WTC11 (cell line): ENCODE data around the gene SCNN1A. TPM values are rescaled to one million over a fixed set of nuclear protein-coding genes. Genes with fewer than 3 reads are reported as not detected.

Experiments used
- ATAC-seq: fragments of 200-7000 bp; cut with Tn5 transposase; 2 replicates; pipeline ENCODE4 v1.10.0; 2021; ENCODE audit warnings: mild to moderate bottlenecking, moderate library complexity
- CTCF ChIA-PET: fragments of 300-600 bp; sonication (Branson Sonifier 250); formaldehyde crosslinking; loops from one replicate; lab custom pipeline; 2021; ENCODE audit warnings: antibody characterized with exemption; lab: Charles Lee
- POLR2A ChIA-PET: fragments of 350-600 bp; sonication (Branson Sonifier 250); formaldehyde crosslinking; loops from one replicate; lab custom pipeline; 2021; ENCODE audit warnings: antibody characterized with exemption; lab: Charles Lee
- DNase-seq: peaks from one replicate; pipeline ENCODE4 v3.0.0; 2021; ENCODE audit warnings: low spot score
- H3K27ac Mint-ChIP-seq: 2 replicates; pipeline ENCODE4 v1.8.0; 2021; ENCODE audit warnings: mixed read lengths
- H3K27me3 Mint-ChIP-seq: 2 replicates; pipeline ENCODE4 v1.8.0; 2021; ENCODE audit warnings: low read depth, mild to moderate bottlenecking, moderate library complexity, mixed read lengths
- H3K36me3 Mint-ChIP-seq: 2 replicates; pipeline ENCODE4 v1.8.0; 2021; ENCODE audit warnings: mixed read lengths
- H3K4me1 Mint-ChIP-seq: 2 replicates; pipeline ENCODE4 v1.8.0; 2022; ENCODE audit warnings: mixed read lengths
- H3K4me3 Mint-ChIP-seq: 2 replicates; pipeline ENCODE4 v1.8.0; 2021; ENCODE audit warnings: mild to moderate bottlenecking, moderate library complexity, mixed read lengths
- H3K9me3 Mint-ChIP-seq: 2 replicates; pipeline ENCODE4 v1.8.0; 2021; ENCODE audit warnings: mixed read lengths
- EMX1 ChIP-seq: fragments of 250-450 bp; sonication (Bioruptor Pico); IDR thresholded peaks from 2 replicates; pipeline ENCODE4 v1.8.0; 2021; ENCODE audit warnings: mild to moderate bottlenecking
- ETV6 ChIP-seq: sonication (generic); formaldehyde crosslinking; IDR thresholded peaks from 2 replicates; pipeline ENCODE4 v1.8.1; 2022; ENCODE audit warnings: mild to moderate bottlenecking, missing genetic modification reagents
- FOXP1 ChIP-seq: sonication (generic); formaldehyde crosslinking; IDR thresholded peaks from 2 replicates; pipeline ENCODE4 v1.8.0; 2022; ENCODE audit warnings: missing genetic modification reagents, mild to moderate bottlenecking, moderate library complexity, borderline replicate concordance
- MXD4 ChIP-seq: fragments of 250-450 bp; sonication (Bioruptor Pico); IDR thresholded peaks from 2 replicates; pipeline ENCODE4 v1.8.0; 2021; ENCODE audit warnings: mild to moderate bottlenecking, moderate library complexity, borderline replicate concordance
- NFE2L1 ChIP-seq: sonication (generic); formaldehyde crosslinking; IDR thresholded peaks from 2 replicates; pipeline ENCODE4 v1.8.1; 2023; ENCODE audit warnings: missing genetic modification reagents
- RELA ChIP-seq: sonication (generic); formaldehyde crosslinking; IDR thresholded peaks from 2 replicates; pipeline ENCODE4 v1.8.1; 2022; ENCODE audit warnings: missing genetic modification reagents, mild to moderate bottlenecking, borderline replicate concordance
- SOX15 ChIP-seq: fragments of 250-450 bp; sonication (Bioruptor Pico); IDR thresholded peaks from 2 replicates; pipeline ENCODE4 v1.9.0; 2021; ENCODE audit warnings: mild to moderate bottlenecking
- TEAD1 ChIP-seq: sonication (generic); formaldehyde crosslinking; IDR thresholded peaks from 2 replicates; pipeline ENCODE4 v1.8.0; 2022; ENCODE audit warnings: mild to moderate bottlenecking, missing genetic modification reagents
- ZNF121 ChIP-seq: sonication (generic); formaldehyde crosslinking; IDR thresholded peaks from 2 replicates; pipeline ENCODE4 v1.8.0; 2023; ENCODE audit warnings: missing genetic modification reagents
- ZNF416 ChIP-seq: fragments of 250-450 bp; sonication (Bioruptor Pico); IDR thresholded peaks from 2 replicates; pipeline ENCODE4 v1.9.0; 2021; ENCODE audit warnings: mild to moderate bottlenecking, inconsistent platforms
- total RNA-seq: library from RNA; stranded (reverse); gene quantifications from 3 replicates; pipeline ENCODE4 v1.2.3, GENCODE V29; 2021
- TF ChIP-seq, protein P1 (sequence below): sonication (generic); formaldehyde crosslinking; IDR thresholded peaks from 2 replicates; pipeline ENCODE4 v1.8.1; 2022; ENCODE audit warnings: low read depth, mild to moderate bottlenecking, moderate library complexity, missing genetic modification reagents, borderline replicate concordance
- TF ChIP-seq, protein P2 (sequence below): fragments of 250-450 bp; sonication (Bioruptor Pico); IDR thresholded peaks from 2 replicates; pipeline ENCODE4 v1.9.0; 2021; ENCODE audit warnings: mild to moderate bottlenecking, borderline replicate concordance
- TF ChIP-seq, protein P3 (sequence below): sonication (generic); formaldehyde crosslinking; IDR thresholded peaks from 2 replicates; pipeline ENCODE4 v1.8.1; 2023; ENCODE audit warnings: mild to moderate bottlenecking, missing genetic modification reagents
- TF ChIP-seq, protein P4 (sequence below): sonication (generic); formaldehyde crosslinking; IDR thresholded peaks from 2 replicates; pipeline ENCODE4 v1.8.1; 2023; ENCODE audit warnings: mild to moderate bottlenecking, missing genetic modification reagents, borderline replicate concordance
- TF ChIP-seq, protein P5 (sequence below): fragments of 200-600 bp; IDR thresholded peaks from 2 replicates; pipeline ENCODE4 v1.8.0; 2022; ENCODE audit warnings: antibody characterized with exemption
- TF ChIP-seq, protein P6 (sequence below): fragments of 250-450 bp; sonication (Bioruptor Pico); IDR thresholded peaks from 2 replicates; pipeline ENCODE4 v1.9.0; 2021; ENCODE audit warnings: mild to moderate bottlenecking
- TF ChIP-seq, protein P7 (sequence below): sonication (generic); formaldehyde crosslinking; IDR thresholded peaks from 2 replicates; pipeline ENCODE4 v1.8.1; 2022; ENCODE audit warnings: mild to moderate bottlenecking, moderate library complexity, missing genetic modification reagents

SCNN1A gene
- total RNA-seq, 1 experiment from 2014 or later: 100 TPM

DNA sequence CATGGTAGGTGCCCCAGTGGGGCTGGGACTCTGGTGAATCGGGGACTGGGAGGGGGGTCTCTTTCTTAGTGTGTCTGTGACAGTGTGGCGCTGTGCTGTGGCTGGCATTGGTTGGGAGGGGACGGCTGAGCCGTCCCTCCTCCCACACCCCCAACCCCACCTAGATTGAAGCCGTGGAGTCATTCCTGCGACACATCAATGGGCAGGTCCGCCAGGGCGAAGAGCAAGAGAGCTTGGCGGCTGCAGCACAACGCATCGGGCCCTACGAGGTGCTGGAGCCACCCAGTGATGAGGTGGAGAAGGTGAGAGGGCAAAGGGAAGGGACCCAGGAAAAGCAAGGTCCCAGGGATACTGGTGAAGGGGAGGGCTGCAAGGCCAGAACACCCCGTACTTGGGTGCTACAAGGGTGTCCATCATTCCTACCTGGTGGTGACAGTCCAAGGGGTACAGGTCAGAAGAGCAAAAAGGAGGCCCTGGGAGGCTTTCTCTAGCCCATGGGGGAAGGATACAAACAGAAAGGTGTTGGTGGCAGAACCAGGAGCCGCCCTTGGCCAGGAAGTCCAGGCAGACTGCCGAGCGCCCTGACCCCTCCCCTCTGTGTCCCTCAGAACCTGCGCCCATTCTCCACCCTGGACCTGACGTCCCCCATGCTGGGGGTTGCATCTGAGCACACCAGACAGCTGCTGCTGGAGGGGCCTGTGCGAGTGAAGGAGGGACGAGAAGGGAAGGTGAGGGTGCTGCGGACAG, 57.5 kb downstream of the SCNN1A start:
- H3K9me3 Mint-ChIP-seq: no peaks in the 10 kb centered on the region
- peaks cover 37% of the 10 kb centered on the region for H3K4me1 Mint-ChIP-seq
- TF ChIP-seq ETV6 (CRISPR knock-in tag): no peak
- TF ChIP-seq FOXP1 (CRISPR knock-in tag): no peak
- no peak for TF ChIP-seq RELA
- TF ChIP-seq NFE2L1 (CRISPR knock-in tag): no peak
- no peak for TF ChIP-seq ZNF121 (CRISPR knock-in tag)
- TF ChIP-seq MXD4: no peak
- no peak for TF ChIP-seq SOX15 (CRISPR knock-in tag)
- TF ChIP-seq, protein P1, sequence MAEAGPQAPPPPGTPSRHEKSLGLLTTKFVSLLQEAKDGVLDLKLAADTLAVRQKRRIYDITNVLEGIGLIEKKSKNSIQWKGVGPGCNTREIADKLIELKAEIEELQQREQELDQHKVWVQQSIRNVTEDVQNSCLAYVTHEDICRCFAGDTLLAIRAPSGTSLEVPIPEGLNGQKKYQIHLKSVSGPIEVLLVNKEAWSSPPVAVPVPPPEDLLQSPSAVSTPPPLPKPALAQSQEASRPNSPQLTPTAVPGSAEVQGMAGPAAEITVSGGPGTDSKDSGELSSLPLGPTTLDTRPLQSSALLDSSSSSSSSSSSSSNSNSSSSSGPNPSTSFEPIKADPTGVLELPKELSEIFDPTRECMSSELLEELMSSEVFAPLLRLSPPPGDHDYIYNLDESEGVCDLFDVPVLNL: no peak
- TF ChIP-seq, protein P2, sequence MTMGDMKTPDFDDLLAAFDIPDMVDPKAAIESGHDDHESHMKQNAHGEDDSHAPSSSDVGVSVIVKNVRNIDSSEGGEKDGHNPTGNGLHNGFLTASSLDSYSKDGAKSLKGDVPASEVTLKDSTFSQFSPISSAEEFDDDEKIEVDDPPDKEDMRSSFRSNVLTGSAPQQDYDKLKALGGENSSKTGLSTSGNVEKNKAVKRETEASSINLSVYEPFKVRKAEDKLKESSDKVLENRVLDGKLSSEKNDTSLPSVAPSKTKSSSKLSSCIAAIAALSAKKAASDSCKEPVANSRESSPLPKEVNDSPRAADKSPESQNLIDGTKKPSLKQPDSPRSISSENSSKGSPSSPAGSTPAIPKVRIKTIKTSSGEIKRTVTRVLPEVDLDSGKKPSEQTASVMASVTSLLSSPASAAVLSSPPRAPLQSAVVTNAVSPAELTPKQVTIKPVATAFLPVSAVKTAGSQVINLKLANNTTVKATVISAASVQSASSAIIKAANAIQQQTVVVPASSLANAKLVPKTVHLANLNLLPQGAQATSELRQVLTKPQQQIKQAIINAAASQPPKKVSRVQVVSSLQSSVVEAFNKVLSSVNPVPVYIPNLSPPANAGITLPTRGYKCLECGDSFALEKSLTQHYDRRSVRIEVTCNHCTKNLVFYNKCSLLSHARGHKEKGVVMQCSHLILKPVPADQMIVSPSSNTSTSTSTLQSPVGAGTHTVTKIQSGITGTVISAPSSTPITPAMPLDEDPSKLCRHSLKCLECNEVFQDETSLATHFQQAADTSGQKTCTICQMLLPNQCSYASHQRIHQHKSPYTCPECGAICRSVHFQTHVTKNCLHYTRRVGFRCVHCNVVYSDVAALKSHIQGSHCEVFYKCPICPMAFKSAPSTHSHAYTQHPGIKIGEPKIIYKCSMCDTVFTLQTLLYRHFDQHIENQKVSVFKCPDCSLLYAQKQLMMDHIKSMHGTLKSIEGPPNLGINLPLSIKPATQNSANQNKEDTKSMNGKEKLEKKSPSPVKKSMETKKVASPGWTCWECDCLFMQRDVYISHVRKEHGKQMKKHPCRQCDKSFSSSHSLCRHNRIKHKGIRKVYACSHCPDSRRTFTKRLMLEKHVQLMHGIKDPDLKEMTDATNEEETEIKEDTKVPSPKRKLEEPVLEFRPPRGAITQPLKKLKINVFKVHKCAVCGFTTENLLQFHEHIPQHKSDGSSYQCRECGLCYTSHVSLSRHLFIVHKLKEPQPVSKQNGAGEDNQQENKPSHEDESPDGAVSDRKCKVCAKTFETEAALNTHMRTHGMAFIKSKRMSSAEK: no peak
- TF ChIP-seq, protein P3, sequence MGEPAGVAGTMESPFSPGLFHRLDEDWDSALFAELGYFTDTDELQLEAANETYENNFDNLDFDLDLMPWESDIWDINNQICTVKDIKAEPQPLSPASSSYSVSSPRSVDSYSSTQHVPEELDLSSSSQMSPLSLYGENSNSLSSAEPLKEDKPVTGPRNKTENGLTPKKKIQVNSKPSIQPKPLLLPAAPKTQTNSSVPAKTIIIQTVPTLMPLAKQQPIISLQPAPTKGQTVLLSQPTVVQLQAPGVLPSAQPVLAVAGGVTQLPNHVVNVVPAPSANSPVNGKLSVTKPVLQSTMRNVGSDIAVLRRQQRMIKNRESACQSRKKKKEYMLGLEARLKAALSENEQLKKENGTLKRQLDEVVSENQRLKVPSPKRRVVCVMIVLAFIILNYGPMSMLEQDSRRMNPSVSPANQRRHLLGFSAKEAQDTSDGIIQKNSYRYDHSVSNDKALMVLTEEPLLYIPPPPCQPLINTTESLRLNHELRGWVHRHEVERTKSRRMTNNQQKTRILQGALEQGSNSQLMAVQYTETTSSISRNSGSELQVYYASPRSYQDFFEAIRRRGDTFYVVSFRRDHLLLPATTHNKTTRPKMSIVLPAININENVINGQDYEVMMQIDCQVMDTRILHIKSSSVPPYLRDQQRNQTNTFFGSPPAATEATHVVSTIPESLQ: no peak
- TF ChIP-seq, protein P4, sequence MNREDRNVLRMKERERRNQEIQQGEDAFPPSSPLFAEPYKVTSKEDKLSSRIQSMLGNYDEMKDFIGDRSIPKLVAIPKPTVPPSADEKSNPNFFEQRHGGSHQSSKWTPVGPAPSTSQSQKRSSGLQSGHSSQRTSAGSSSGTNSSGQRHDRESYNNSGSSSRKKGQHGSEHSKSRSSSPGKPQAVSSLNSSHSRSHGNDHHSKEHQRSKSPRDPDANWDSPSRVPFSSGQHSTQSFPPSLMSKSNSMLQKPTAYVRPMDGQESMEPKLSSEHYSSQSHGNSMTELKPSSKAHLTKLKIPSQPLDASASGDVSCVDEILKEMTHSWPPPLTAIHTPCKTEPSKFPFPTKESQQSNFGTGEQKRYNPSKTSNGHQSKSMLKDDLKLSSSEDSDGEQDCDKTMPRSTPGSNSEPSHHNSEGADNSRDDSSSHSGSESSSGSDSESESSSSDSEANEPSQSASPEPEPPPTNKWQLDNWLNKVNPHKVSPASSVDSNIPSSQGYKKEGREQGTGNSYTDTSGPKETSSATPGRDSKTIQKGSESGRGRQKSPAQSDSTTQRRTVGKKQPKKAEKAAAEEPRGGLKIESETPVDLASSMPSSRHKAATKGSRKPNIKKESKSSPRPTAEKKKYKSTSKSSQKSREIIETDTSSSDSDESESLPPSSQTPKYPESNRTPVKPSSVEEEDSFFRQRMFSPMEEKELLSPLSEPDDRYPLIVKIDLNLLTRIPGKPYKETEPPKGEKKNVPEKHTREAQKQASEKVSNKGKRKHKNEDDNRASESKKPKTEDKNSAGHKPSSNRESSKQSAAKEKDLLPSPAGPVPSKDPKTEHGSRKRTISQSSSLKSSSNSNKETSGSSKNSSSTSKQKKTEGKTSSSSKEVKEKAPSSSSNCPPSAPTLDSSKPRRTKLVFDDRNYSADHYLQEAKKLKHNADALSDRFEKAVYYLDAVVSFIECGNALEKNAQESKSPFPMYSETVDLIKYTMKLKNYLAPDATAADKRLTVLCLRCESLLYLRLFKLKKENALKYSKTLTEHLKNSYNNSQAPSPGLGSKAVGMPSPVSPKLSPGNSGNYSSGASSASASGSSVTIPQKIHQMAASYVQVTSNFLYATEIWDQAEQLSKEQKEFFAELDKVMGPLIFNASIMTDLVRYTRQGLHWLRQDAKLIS (CRISPR knock-in tag): no peak
- TF ChIP-seq, protein P5, sequence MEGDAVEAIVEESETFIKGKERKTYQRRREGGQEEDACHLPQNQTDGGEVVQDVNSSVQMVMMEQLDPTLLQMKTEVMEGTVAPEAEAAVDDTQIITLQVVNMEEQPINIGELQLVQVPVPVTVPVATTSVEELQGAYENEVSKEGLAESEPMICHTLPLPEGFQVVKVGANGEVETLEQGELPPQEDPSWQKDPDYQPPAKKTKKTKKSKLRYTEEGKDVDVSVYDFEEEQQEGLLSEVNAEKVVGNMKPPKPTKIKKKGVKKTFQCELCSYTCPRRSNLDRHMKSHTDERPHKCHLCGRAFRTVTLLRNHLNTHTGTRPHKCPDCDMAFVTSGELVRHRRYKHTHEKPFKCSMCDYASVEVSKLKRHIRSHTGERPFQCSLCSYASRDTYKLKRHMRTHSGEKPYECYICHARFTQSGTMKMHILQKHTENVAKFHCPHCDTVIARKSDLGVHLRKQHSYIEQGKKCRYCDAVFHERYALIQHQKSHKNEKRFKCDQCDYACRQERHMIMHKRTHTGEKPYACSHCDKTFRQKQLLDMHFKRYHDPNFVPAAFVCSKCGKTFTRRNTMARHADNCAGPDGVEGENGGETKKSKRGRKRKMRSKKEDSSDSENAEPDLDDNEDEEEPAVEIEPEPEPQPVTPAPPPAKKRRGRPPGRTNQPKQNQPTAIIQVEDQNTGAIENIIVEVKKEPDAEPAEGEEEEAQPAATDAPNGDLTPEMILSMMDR: no peak
- no peak for TF ChIP-seq EMX1 (CRISPR knock-in tag)
- no peak for TF ChIP-seq ZNF416 (CRISPR knock-in tag)
- TF ChIP-seq TEAD1 (CRISPR knock-in tag): no peak
- TF ChIP-seq, protein P6, sequence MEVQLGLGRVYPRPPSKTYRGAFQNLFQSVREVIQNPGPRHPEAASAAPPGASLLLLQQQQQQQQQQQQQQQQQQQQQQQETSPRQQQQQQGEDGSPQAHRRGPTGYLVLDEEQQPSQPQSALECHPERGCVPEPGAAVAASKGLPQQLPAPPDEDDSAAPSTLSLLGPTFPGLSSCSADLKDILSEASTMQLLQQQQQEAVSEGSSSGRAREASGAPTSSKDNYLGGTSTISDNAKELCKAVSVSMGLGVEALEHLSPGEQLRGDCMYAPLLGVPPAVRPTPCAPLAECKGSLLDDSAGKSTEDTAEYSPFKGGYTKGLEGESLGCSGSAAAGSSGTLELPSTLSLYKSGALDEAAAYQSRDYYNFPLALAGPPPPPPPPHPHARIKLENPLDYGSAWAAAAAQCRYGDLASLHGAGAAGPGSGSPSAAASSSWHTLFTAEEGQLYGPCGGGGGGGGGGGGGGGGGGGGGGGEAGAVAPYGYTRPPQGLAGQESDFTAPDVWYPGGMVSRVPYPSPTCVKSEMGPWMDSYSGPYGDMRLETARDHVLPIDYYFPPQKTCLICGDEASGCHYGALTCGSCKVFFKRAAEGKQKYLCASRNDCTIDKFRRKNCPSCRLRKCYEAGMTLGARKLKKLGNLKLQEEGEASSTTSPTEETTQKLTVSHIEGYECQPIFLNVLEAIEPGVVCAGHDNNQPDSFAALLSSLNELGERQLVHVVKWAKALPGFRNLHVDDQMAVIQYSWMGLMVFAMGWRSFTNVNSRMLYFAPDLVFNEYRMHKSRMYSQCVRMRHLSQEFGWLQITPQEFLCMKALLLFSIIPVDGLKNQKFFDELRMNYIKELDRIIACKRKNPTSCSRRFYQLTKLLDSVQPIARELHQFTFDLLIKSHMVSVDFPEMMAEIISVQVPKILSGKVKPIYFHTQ: no peak
- TF ChIP-seq, protein P7, sequence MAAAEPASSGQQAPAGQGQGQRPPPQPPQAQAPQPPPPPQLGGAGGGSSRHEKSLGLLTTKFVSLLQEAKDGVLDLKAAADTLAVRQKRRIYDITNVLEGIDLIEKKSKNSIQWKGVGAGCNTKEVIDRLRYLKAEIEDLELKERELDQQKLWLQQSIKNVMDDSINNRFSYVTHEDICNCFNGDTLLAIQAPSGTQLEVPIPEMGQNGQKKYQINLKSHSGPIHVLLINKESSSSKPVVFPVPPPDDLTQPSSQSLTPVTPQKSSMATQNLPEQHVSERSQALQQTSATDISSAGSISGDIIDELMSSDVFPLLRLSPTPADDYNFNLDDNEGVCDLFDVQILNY (CRISPR knock-in tag): no peak
- DNase-seq (no peak), ATAC-seq (no peak)
- POLR2A ChIA-PET: no interaction called here
- peaks cover 53% of the 10 kb centered on the region for H3K36me3 Mint-ChIP-seq
- peak overlapping the region; percentile 68; the same call in 1 of the 2 replicates for H3K27ac Mint-ChIP-seq
- H3K4me3 Mint-ChIP-seq: no peak overlapping the region
- H3K27me3 Mint-ChIP-seq: no peaks in the 10 kb centered on the region
- CTCF ChIA-PET: interaction anchor here (0.9 to 1.3 kb wide), 4 partner anchors 8 to 107 kb away, joined by 3 to 5 read pairs (median 4); no protein-coding TSS in a partner anchor
